HG03066 (cell line): ENCODE data around the gene PFDN5.
"Not testable (repeated sequence)": the region's sequence is repeated elsewhere in the genome, so short reads cannot be mapped to it uniquely, and the experiment has no call there.

ENCODE experiments used
- ATAC-seq: cut with Tn5 transposase; IDR thresholded peaks from one replicate; pipeline ENCODE4 v1.9.1; 2021; ENCODE audit warnings: low read depth; ENCODE audit not compliant: unreplicated experiment

PFDN5 gene

DNA sequence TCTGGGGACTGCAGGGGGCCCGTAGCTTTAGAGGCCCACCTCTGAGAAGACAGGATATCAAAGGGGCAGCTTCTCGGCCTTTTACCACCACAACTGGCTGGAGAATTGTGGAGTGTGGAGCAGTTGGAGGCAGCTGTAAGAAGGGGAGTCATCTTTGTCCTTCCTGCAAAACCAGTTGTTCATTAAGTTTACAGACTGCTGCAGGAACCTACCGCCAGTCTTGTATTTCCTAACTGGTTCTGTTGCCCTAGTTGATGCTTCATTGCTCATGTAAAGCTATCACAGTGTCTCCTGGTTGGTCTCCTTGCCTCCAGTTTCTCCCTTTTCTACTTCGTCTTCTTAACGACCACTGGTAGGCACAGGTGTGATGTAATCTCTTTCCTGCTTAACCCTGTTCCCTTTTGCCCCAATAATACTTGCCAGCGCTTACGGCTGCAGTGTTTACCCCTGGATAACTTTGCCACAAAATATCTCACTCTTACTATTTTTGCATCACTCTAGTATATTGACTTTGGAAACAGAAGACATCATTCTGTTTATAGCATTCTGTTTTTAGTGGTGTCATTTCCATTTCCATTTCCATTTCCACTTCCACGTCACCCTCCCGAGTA, 15.3 kb upstream of the PFDN5 start:
- ATAC-seq, result no peak

DNA sequence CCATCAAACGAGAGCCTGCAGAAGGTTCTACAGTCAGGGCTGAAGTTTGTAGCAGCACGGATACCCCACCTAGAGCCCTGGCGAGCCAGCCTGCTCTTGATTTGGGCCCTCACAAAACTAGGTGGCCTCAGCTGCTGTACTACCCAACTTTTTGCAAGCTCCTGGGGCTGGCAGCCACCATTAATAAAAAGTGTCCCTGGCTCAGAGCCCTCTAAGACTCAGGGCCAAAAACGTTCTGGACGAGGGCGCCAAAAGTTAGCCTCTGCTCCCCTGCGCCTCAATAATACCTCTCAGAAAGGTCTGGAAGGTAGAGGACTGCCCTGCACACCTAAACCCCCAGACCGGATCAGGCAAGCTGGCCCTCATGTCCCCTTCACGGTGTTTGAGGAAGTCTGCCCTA, 8.9 kb upstream of the PFDN5 start:
- no peak for ATAC-seq

- no peak for ATAC-seq
Measured at GRCh38 chr12:53287741-53288216, 7.6 kb upstream of the PFDN5 start.

GRCh38 chr12:53288322-53288721, 7.0 kb upstream of the PFDN5 start:
- no peak for ATAC-seq

DNA sequence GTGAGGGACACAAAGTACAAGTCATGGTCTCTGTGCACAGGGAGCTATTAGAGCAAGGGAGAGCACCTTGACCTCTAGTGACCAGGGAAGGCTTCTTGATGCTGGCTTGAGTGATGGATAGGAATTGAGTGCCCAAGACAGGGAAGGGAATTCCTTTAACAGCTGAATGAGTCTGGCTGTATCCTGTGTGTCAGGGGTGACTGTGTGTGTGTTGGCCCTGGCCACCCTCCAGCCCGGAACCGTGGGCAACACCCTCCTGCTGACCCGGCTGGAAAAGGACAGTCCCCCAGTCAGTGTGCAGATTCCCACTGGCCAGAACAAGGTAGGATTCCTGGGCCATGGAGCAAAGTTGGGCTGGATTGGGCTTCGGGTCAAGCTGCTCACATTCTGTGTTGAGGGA, 5.5 kb upstream of the PFDN5 start:
- no peak for ATAC-seq

GRCh38 chr12:53290661-53291060, 4.7 kb upstream of the PFDN5 start:
- ATAC-seq, result no peak

GRCh38 chr12:53292426-53292825, 2.9 kb upstream of the PFDN5 start:
- ATAC-seq, result no peak

GRCh38 chr12:53295891-53296219, 513 bp downstream of the PFDN5 start:
- ATAC-seq, result no peak

DNA sequence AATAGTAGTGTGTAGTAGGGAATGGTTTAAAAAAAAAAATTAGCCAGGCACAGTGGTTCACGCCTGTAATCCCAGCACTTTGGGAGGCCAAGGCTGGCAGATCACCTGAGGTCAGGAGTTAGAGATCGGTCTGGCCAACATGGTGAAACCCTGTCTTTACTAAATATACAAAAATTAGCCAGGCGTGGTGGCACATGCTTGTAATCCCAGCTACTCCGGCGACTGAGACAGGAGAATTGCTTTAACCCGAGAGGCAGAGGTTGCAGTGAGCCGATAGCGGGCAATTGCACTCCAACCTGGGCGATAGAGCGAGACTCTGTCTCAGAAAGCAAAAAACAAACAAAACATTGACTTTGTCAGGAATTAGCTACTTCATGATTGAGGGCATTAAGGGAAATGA, 1.8 kb downstream of the PFDN5 start:
- not testable (repeated sequence) for ATAC-seq

DNA sequence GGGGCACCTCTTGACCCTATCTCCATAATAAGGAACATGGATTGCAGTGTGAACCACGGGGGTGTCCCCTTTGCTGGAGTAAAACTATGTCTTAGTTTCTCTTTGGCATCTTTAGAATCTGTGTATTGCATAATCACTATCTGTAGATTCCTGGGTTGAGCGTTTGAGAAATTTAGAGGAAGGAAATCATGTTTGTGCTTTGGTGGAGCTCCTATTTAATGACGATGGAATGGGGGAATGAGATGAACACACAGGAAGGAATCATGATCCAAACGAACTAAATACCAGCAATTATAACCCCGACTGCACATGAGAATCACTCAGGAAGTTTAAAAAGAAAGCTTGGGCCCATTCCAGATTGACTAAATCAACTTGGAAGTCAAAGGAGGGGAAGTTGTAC, 2.8 kb downstream of the PFDN5 start:
- no peak for ATAC-seq

- ATAC-seq, result no peak
Measured at GRCh38 chr12:53299101-53299453, 3.7 kb downstream of the PFDN5 start.

GRCh38 chr12:53299454-53300180, 4.3 kb downstream of the PFDN5 start, which contains the start of gene MYG1:
TSS of gene MYG1 (plus strand) at chr12:53299695. CDS start at chr12:53299738, 43 bp downstream.
- peak; percentile 75 for ATAC-seq

DNA sequence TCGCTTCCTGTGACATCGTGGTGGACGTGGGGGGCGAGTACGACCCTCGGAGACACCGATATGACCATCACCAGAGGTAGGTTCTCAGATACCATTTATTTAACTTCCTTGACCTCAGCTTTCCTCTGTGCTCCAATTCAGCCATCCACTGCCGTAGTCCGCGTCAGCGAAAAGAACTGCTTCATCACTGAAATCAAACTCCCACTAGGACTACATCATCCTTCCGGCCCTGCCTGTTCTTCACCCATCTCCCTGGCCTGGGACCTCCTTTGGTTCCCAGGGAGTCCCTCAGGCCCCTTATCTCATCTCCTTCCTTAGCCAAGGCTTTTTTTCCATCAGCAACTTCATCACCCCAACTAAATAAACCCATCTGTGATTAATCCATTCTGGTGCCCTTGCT, 4.8 kb downstream of the PFDN5 start:
- ATAC-seq, result no peak

GRCh38 chr12:53302903-53303302, 7.6 kb downstream of the PFDN5 start:
- ATAC-seq, result no peak

DNA sequence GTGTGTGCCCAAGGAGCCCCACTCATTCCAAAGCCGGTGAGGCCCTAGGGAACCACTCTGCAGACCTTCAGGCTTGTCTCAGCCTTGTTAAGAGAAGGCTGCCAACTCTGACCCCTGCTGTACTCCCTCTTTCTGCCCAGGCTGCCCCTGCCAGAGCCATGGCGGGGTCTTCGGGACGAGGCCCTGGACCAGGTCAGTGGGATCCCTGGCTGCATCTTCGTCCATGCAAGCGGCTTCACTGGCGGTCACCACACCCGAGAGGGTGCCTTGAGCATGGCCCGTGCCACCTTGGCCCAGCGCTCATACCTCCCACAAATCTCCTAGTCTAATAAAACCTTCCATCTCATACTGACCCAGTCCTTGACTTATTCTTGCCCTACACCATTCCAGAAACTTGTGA, 11.5 kb downstream of the PFDN5 start:
- no peak for ATAC-seq

GRCh38 chr12:53308276-53308675, 12.9 kb downstream of the PFDN5 start:
- ATAC-seq, result no peak

GRCh38 chr12:53313996-53314395, 18.7 kb downstream of the PFDN5 start:
- ATAC-seq, result no peak

- no peak for ATAC-seq
Measured at GRCh38 chr12:53320352-53321195, 25.2 kb downstream of the PFDN5 start.

GRCh38 chr12:53324113-53324778, 28.9 kb downstream of the PFDN5 start:
- peak; percentile 36 for ATAC-seq

DNA sequence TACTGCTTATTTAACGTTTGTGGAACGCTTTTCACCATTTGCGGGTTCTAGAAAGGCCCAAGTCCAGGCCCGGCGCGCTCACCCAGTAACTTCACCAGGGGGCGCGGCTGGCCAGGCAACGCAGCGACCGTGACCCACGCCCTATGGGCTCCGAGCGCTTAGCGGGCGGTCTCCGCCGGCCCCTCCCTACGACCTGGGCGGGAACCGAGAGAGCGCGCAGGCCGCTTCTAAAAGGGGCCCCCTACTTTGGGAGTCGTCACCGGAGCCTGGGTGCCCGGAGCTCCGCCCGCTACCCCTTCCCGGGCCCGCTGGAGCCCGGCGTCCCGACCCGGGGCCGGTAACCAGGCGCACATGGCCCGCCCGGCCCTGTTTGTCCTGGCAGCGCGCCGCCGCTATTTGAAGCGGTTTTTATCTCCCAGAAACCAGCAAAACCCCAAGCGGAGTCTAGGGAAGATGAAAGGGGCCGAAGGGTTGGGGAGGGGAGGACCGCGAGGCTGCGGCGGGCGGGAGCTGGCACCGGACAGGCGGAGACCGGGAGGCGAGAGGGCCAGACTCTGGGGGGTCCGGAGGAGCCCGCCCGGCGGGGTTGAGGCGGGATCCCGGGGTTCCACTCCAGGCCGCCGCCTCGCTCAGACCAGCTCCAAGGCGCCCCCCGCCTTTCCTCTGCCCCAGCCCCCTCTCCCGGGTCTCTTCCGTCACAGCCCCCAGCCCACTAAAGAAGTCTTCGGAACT, 29.6 kb downstream of the PFDN5 start:
- ATAC-seq, result peak; percentile 49
